Progenitor cell of endocrine pancreas (in vitro differentiated cells): Measurements from ENCODE around the gene RIMBP2. TPM values are rescaled to one million over a fixed set of nuclear protein-coding genes. Genes with fewer than 3 reads are reported as not detected.

Experiments
- DNase-seq: peaks from one replicate; pipeline ENCODE4 v3.0.0; 2021; ENCODE audit warnings: low spot score; ENCODE audit not compliant: unreplicated experiment
- H3K27ac Mint-ChIP-seq: 2 replicates; pipeline ENCODE4 v1.8.0; 2021; ENCODE audit warnings: mild to moderate bottlenecking, moderate library complexity, mixed read lengths
- H3K27me3 Mint-ChIP-seq: 2 replicates; pipeline ENCODE4 v1.8.0; 2021; ENCODE audit warnings: mixed read lengths
- H3K36me3 Mint-ChIP-seq: 2 replicates; pipeline ENCODE4 v1.8.0; 2022; ENCODE audit warnings: mixed read lengths; ENCODE audit not compliant: insufficient read depth
- H3K4me1 Mint-ChIP-seq: 2 replicates; pipeline ENCODE4 v1.8.0; 2021; ENCODE audit warnings: low read depth, mixed read lengths
- H3K4me3 Mint-ChIP-seq: 2 replicates; pipeline ENCODE4 v1.8.0; 2021; ENCODE audit warnings: low read depth, mild to moderate bottlenecking, moderate library complexity, mixed read lengths
- H3K9me3 Mint-ChIP-seq: 2 replicates; pipeline ENCODE4 v1.8.0; 2021; ENCODE audit warnings: low read depth, mixed read lengths
- CTCF ChIP-seq: fragments of 200-600 bp; sonication (generic); IDR thresholded peaks from one replicate; pipeline ENCODE4 v1.5.0; 2021; ENCODE audit warnings: antibody characterized with exemption, mild to moderate bottlenecking; ENCODE audit not compliant: unreplicated experiment
- total RNA-seq: library from RNA; stranded (reverse); gene quantifications from 2 replicates; pipeline ENCODE4 v1.2.1, GENCODE V29; 2021

RIMBP2 gene
- total RNA-seq, 1 donor from 2014 or later = 31.6 TPM

GRCh38 chr12:130665753-130666152, 50.3 kb downstream of the RIMBP2 start:
- Mint-ChIP-seq H3K4me1 (no peaks in the 10 kb centered on the region), H3K9me3 (peaks cover 4% of the 10 kb centered on the region), H3K27me3 (peaks cover 4% of the 10 kb centered on the region), H3K4me3 (no peak overlapping the region), H3K36me3 (peaks cover 2% of the 10 kb centered on the region), H3K27ac (no peak overlapping the region)
- no peak for TF ChIP-seq CTCF
- DNase-seq = no peak

- Mint-ChIP-seq H3K36me3 (peaks cover 2% of the 10 kb centered on the region), H3K4me3 (no peak overlapping the region), H3K27me3 (peaks cover 4% of the 10 kb centered on the region), H3K4me1 (no peaks in the 10 kb centered on the region), H3K27ac (no peak overlapping the region), H3K9me3 (peaks cover 4% of the 10 kb centered on the region)
- no peak for TF ChIP-seq CTCF
- DNase-seq = no peak
Measured at GRCh38 chr12:130664772-130665171, 51.3 kb downstream of the RIMBP2 start.

GRCh38 chr12:130664252-130664651, 51.8 kb downstream of the RIMBP2 start:
- Mint-ChIP-seq H3K27ac (no peak overlapping the region), H3K4me3 (no peak overlapping the region), H3K9me3 (peaks cover 4% of the 10 kb centered on the region), H3K4me1 (no peaks in the 10 kb centered on the region), H3K27me3 (peaks cover 4% of the 10 kb centered on the region), H3K36me3 (peaks cover 2% of the 10 kb centered on the region)
- no peak for DNase-seq
- no peak for TF ChIP-seq CTCF

- H3K27me3 Mint-ChIP-seq = peaks cover 4% of the 10 kb centered on the region
- peaks cover 2% of the 10 kb centered on the region for H3K36me3 Mint-ChIP-seq
- no peak overlapping the region for H3K27ac Mint-ChIP-seq
- H3K4me1 Mint-ChIP-seq = peaks cover 4% of the 10 kb centered on the region
- peaks cover 4% of the 10 kb centered on the region for H3K9me3 Mint-ChIP-seq
- DNase-seq = no peak
- H3K4me3 Mint-ChIP-seq = no peak overlapping the region
- TF ChIP-seq CTCF = no peak
Measured at GRCh38 chr12:130663514-130663913, 52.6 kb downstream of the RIMBP2 start.

GRCh38 chr12:130661486-130662255, 54.4 kb downstream of the RIMBP2 start:
- no peak overlapping the region for H3K27ac Mint-ChIP-seq
- no peak for DNase-seq
- peaks cover 9% of the 10 kb centered on the region for H3K27me3 Mint-ChIP-seq
- H3K4me3 Mint-ChIP-seq = no peak overlapping the region
- H3K4me1 Mint-ChIP-seq = peaks cover 7% of the 10 kb centered on the region
- TF ChIP-seq CTCF = peak; percentile 57
- no peaks in the 10 kb centered on the region for H3K9me3 Mint-ChIP-seq
- H3K36me3 Mint-ChIP-seq = no peaks in the 10 kb centered on the region
